CD4-positive, alpha-beta T cell (primary cell): Measurements from ENCODE around the gene SLC2A9. TPM values are rescaled to one million over a fixed set of nuclear protein-coding genes. Genes with fewer than 3 reads are reported as not detected.

ENCODE experiments used
- ATAC-seq: fragments of 200-7000 bp; cut with Tn5 transposase; one replicate; pipeline ENCODE4 v1.10.0; 2022; ENCODE audit warnings: mild to moderate bottlenecking; ENCODE audit not compliant: poor library complexity
- CTCF ChIA-PET: fragments of 350-600 bp; sonication (Branson Sonifier 250); formaldehyde crosslinking; loops from one replicate; lab custom pipeline; 2021; ENCODE audit warnings: antibody characterized with exemption, inconsistent platforms; lab: Charles Lee
- POLR2A ChIA-PET: fragments of 350-600 bp; sonication (Branson Sonifier 250); formaldehyde crosslinking; loops from one replicate; lab custom pipeline; 2021; ENCODE audit warnings: antibody characterized with exemption, inconsistent platforms; lab: Charles Lee
- DNase-seq, 14 experiments: peaks; one replicate each; pipeline ENCODE4 v3.0.0-alpha.2; 2013 to 2020; ENCODE audit warnings: mixed read lengths in 2 of 14
- H3K27ac ChIP-seq, 2 donors: one replicate each; pipeline versions ENCODE4 v1.5.1 to v1.7.0; 2013; ENCODE audit warnings: low read length in 2 of 2, low read depth in 1 of 2, mild to moderate bottlenecking in 1 of 2
- H3K27me3 ChIP-seq, 2 experiments: 1 replicate in 1 of 2; 2 replicates in 1 of 2; pipeline versions ENCODE4 v1.6.1 to v1.7.0; 2013; ENCODE audit warnings: low read length in 2 of 2, control low read depth in 1 of 2, mild to moderate bottlenecking in 1 of 2, moderate library complexity in 1 of 2; ENCODE audit not compliant: insufficient read depth in 2 of 2, control insufficient read depth in 1 of 2
- H3K36me3 ChIP-seq: one replicate; pipeline ENCODE4 v1.6.1; 2013; ENCODE audit warnings: low read length, control low read depth; ENCODE audit not compliant: insufficient read depth
- H3K4me1 ChIP-seq: one replicate; pipeline ENCODE4 v1.6.1; 2013; ENCODE audit warnings: low read length, control low read depth; ENCODE audit not compliant: insufficient read depth
- H3K4me3 ChIP-seq: one replicate; pipeline ENCODE4 v1.5.1; 2013; ENCODE audit warnings: mild to moderate bottlenecking, low read length, moderate library complexity
- H3K9me3 ChIP-seq, 2 experiments: 1 replicate in 1 of 2; 2 replicates in 1 of 2; pipeline versions ENCODE4 v1.6.1 to v1.7.0; 2013; ENCODE audit warnings: low read length in 2 of 2, mild to moderate bottlenecking in 2 of 2, control low read depth in 1 of 2, moderate library complexity in 1 of 2; ENCODE audit not compliant: control insufficient read depth in 1 of 2, insufficient read depth in 1 of 2
- H3K27ac Mint-ChIP-seq: one replicate; pipeline ENCODE4 v1.8.0; 2020; ENCODE audit warnings: mixed read lengths
- H3K27me3 Mint-ChIP-seq: one replicate; pipeline ENCODE4 v1.8.0; 2021; ENCODE audit warnings: mixed read lengths
- H3K36me3 Mint-ChIP-seq: one replicate; pipeline ENCODE4 v1.8.0; 2021; ENCODE audit warnings: low read depth, mixed read lengths
- H3K4me1 Mint-ChIP-seq: one replicate; pipeline ENCODE4 v1.8.0; 2021; ENCODE audit warnings: low read depth, mixed read lengths
- H3K4me3 Mint-ChIP-seq: one replicate; pipeline ENCODE4 v1.8.0; 2020; ENCODE audit warnings: mild to moderate bottlenecking, mixed read lengths
- H3K9me3 Mint-ChIP-seq: one replicate; pipeline ENCODE4 v1.8.0; 2020; ENCODE audit warnings: mixed read lengths
- intact Hi-C, 2 experiments: fragments of 100-400 bp; cut with DNase I in 1 of 2; cut with micrococcal nuclease in 1 of 2; formaldehyde crosslinking; loops; one replicate each; pipeline versions ENCODE4 v1.15.1 to v1.9.0; 2023 to 2025; cut with DNase I, micrococcal nuclease
- total RNA-seq, 174 experiments: library from RNA in 2 of 174; stranded (reverse) in 2 of 174; gene quantifications; one replicate each; pipeline ENCODE4 v1.2.3 and lab custom pipeline; 2021 to 2026
- TF ChIP-seq, protein P1 (sequence below): fragments of 200-600 bp; IDR thresholded peaks from one replicate; pipeline ENCODE4 v1.8.0; 2022; ENCODE audit warnings: antibody characterized with exemption, mild to moderate bottlenecking

Gene SLC2A9
- total RNA-seq, 2 experiments from 2014 or later: 2.2 to 3.6 TPM

DNA sequence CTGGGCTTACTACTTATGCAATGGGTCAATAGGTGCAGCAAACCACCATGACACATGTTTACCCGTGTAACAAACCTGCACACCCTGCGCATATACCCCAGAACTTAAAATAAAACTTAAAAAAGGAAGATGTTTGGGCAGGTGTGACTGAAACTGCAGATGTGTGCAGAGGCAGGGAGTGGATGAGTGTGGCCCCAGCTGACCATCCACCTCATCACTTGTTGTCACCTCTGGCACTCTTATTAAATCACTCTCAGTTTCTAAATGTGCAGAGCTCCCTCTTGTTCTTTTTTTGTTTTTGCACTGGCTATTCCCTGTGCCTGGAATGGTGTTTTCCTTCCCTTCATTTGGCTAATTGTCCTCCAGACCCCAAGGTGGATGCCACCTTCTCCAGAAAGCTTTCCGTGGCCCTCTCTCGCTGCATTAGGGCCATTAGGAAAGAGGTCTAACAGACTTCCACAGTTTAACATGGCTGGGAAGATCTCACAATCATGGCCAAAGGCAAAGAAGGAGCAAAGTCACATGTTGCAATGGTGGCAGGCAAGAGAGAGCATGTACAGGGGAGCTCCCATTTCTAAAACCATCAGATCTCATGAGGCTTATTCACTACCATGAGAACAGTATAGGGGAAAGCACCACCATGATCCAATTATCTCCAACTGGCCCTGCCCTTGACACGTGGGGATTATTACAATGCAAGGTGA lies 58.5 kb downstream of the SLC2A9 start:
- Mint-ChIP-seq H3K4me3 (no peak overlapping the region), H3K27ac (no peak overlapping the region), H3K9me3 (no peaks in the 10 kb centered on the region), H3K27me3 (no peaks in the 10 kb centered on the region), H3K4me1 (no peaks in the 10 kb centered on the region), H3K36me3 (peaks cover 13% of the 10 kb centered on the region)
- no peak overlapping the region for H3K4me3 ChIP-seq
- ChIA-PET POLR2A (no interaction called here), CTCF (no interaction called here)
- H3K27ac ChIP-seq: no peak overlapping the region
- ATAC-seq (no peak), DNase-seq (no peak)
- intact Hi-C loops: no loop called here
- TF ChIP-seq, protein P1, sequence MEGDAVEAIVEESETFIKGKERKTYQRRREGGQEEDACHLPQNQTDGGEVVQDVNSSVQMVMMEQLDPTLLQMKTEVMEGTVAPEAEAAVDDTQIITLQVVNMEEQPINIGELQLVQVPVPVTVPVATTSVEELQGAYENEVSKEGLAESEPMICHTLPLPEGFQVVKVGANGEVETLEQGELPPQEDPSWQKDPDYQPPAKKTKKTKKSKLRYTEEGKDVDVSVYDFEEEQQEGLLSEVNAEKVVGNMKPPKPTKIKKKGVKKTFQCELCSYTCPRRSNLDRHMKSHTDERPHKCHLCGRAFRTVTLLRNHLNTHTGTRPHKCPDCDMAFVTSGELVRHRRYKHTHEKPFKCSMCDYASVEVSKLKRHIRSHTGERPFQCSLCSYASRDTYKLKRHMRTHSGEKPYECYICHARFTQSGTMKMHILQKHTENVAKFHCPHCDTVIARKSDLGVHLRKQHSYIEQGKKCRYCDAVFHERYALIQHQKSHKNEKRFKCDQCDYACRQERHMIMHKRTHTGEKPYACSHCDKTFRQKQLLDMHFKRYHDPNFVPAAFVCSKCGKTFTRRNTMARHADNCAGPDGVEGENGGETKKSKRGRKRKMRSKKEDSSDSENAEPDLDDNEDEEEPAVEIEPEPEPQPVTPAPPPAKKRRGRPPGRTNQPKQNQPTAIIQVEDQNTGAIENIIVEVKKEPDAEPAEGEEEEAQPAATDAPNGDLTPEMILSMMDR: no peak
- H3K4me1 ChIP-seq: no peaks in the 10 kb centered on the region
- H3K36me3 ChIP-seq: no peaks in the 10 kb centered on the region
- no peaks in the 10 kb centered on the region for H3K9me3 ChIP-seq
- H3K27me3 ChIP-seq: no peaks in the 10 kb centered on the region

DNA sequence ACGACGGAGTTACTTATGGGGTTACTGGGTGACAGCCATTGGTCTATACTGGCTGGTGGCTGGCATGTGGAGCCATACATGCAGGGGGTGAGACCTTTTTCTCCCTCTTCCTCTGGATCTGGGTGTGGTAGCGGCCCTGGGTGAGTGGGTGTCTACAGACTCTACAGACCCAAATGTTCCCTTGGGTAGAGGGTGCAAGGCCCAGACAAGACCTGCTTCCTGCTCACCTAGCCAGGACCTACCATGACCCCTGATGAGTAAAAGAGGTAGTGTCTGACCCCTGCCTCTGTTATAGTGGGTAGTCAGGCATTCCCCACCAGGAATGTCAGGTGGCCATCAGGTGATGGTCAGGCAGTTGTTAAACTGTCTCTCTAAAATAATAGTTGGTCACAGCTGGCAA lies 66.8 kb downstream of the SLC2A9 start:
- Mint-ChIP-seq H3K4me1 (no peaks in the 10 kb centered on the region), H3K9me3 (no peaks in the 10 kb centered on the region), H3K36me3 (peaks cover 6% of the 10 kb centered on the region), H3K27ac (no peak overlapping the region), H3K4me3 (no peak overlapping the region), H3K27me3 (no peaks in the 10 kb centered on the region)
- TF ChIP-seq, protein P1: no peak
- DNase-seq (no peak), ATAC-seq (no peak)
- H3K9me3 ChIP-seq: no peaks in the 10 kb centered on the region
- intact Hi-C loops: no loop called here
- ChIA-PET CTCF (no interaction called here), POLR2A (no interaction called here)
- H3K27ac ChIP-seq: no peak overlapping the region
- no peak overlapping the region for H3K4me3 ChIP-seq
- H3K36me3 ChIP-seq: no peaks in the 10 kb centered on the region
- no peaks in the 10 kb centered on the region for H3K4me1 ChIP-seq
- no peaks in the 10 kb centered on the region for H3K27me3 ChIP-seq

DNA sequence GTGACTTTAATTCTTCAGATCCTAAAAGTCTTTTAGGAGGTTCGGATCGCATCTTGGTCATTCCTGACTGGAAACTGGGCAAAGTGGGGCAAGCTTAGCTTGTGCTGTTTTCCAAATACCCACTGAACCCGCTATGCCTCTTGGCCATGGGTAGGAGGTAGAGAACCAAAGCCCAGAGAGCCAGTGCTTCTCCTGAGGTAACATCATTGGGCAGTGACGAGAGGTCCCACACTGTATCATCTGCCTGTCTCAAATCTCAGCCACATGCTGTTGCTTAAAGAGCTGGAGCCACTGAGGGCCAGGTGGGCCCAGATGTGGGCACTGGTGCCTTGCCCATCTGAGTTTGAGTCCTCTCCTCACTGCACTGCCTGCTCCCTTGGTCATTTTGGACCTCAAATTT lies 68.2 kb downstream of the SLC2A9 start:
- ChIA-PET POLR2A (no interaction called here), CTCF (no interaction called here)
- Histone ChIP-seq H3K36me3 (no peaks in the 10 kb centered on the region), H3K4me1 (no peaks in the 10 kb centered on the region), H3K9me3 (no peaks in the 10 kb centered on the region), H3K27me3 (no peaks in the 10 kb centered on the region), H3K4me3 (no peak overlapping the region), H3K27ac (no peak overlapping the region)
- ATAC-seq (no peak), DNase-seq (no peak)
- intact Hi-C loops: no loop called here
- Mint-ChIP-seq H3K9me3 (no peaks in the 10 kb centered on the region), H3K36me3 (peaks cover 5% of the 10 kb centered on the region), H3K4me1 (no peaks in the 10 kb centered on the region), H3K27me3 (no peaks in the 10 kb centered on the region), H3K27ac (no peak overlapping the region), H3K4me3 (no peak overlapping the region)
- TF ChIP-seq, protein P1: no peak
